ENCODE results near the gene AP5Z1.

Gene AP5Z1

GRCh38 chr7:4838626-4839334 lies 63.4 kb downstream of the AP5Z1 start:
- H3K9me3 ChIP-seq (ENCODE audit: control insufficient read depth, low read length): no peaks in the 10 kb centered on the region
- H3K27me3 ChIP-seq (replicated peaks; ENCODE audit: control insufficient read depth, insufficient read depth, low read length, poor library complexity, severe bottlenecking): no peaks in the 10 kb centered on the region
- no peak for DNase-seq

GRCh38 chr7:4840079-4840501 lies 64.7 kb downstream of the AP5Z1 start:
- Histone ChIP-seq H3K36me3 (ENCODE audit: control insufficient read depth, insufficient read depth, low read length) (no peaks in the 10 kb centered on the region), H3K4me1 (ENCODE audit: control insufficient read depth, insufficient read depth, low read length, poor library complexity, severe bottlenecking) (no peaks in the 10 kb centered on the region), H3K9me3 (ENCODE audit: control insufficient read depth, low read length) (no peaks in the 10 kb centered on the region), H3K27me3 (replicated peaks; ENCODE audit: control insufficient read depth, insufficient read depth, low read length, poor library complexity, severe bottlenecking) (no peaks in the 10 kb centered on the region), H3K27ac (ENCODE audit: insufficient read depth, low read length, poor library complexity, severe bottlenecking) (no peak overlapping the region), H3K4me3 (ENCODE audit: insufficient read depth, low read depth, low read length, poor library complexity, severe bottlenecking) (no peak overlapping the region)
- no peak for DNase-seq

More at GRCh38 chr7:4838626-4839334, 63.4 kb downstream of the AP5Z1 start:
- Histone ChIP-seq H3K36me3 (ENCODE audit: control insufficient read depth, insufficient read depth, low read length) (no peaks in the 10 kb centered on the region), H3K4me1 (ENCODE audit: control insufficient read depth, insufficient read depth, low read length, poor library complexity, severe bottlenecking) (no peaks in the 10 kb centered on the region), H3K4me3 (ENCODE audit: insufficient read depth, low read depth, low read length, poor library complexity, severe bottlenecking) (no peak overlapping the region), H3K27ac (ENCODE audit: insufficient read depth, low read length, poor library complexity, severe bottlenecking) (no peak overlapping the region)

All from effector memory CD4-positive, alpha-beta T cell (primary cell).